HCT116 (cell line): ENCODE measurements around the gene THADA. TPM values are rescaled to one million over a fixed set of nuclear protein-coding genes. Genes with fewer than 3 reads are reported as not detected.

Source experiments
- ATAC-seq: fragments of 200-7000 bp; cut with Tn5 transposase; 2 replicates; pipeline ENCODE4 v1.9.1; 2020; ENCODE audit warnings: mild to moderate bottlenecking, moderate library complexity
- BruUV-seq: library from RNA; stranded (reverse); fragments of 400-500 nt; replicated peaks from 2 replicates; lab custom pipeline; 2021; lab: Mats Ljungman, UMichigan
- CTCF ChIA-PET: fragments of 300-600 bp; sonication (Branson Sonifier 250); formaldehyde crosslinking; loops from one replicate; lab custom pipeline; 2021; ENCODE audit warnings: antibody characterized with exemption; lab: Charles Lee
- POLR2A ChIA-PET: fragments of 300-600, 350-600 bp; sonication (Branson Sonifier 250); formaldehyde crosslinking; loops from one replicate; lab custom pipeline; 2021; ENCODE audit warnings: antibody characterized with exemption; lab: Charles Lee
- RAD21 ChIA-PET, 2 experiments: fragments of 300-600 bp; sonication (Branson Sonifier 250); formaldehyde crosslinking; loops; one replicate each; lab custom pipeline; 2023; ENCODE audit warnings: low total read pairs in 2 of 2; ENCODE audit not compliant: uncharacterized antibody in 2 of 2, unreplicated experiment in 2 of 2, low non-redundant PET in 1 of 2; lab: Charles Lee
- DNase-seq: peaks from one replicate; pipeline ENCODE4 v3.0.0-alpha.2; 2010; ENCODE audit warnings: low read depth, low spot score
- H2AFZ ChIP-seq: fragments of 200-600 bp; shearing (Covaris generic), sonication (generic); 2 replicates; pipeline ENCODE4 v1.6.1; 2017; ENCODE audit warnings: low read depth, mixed run types, mixed read lengths, antibody characterized with exemption, low read length; ENCODE audit not compliant: poor library complexity, severe bottlenecking
- H3K27ac ChIP-seq: 2 replicates; pipeline ENCODE4 v1.5.1; 2012; ENCODE audit warnings: low read depth, low read length
- H3K27me3 ChIP-seq: fragments of 200-600 bp; sonication (generic); 2 replicates; pipeline ENCODE4 v1.6.1; 2016; ENCODE audit warnings: mixed run types, low read length, mixed read lengths; ENCODE audit not compliant: insufficient read depth
- H3K36me3 ChIP-seq, 2 experiments: fragments of 200-500 bp in 1 of 2; fragments of 200-600 bp in 1 of 2; sonication (Bioruptor generic) in 1 of 2; sonication (generic) in 1 of 2; 2 replicates each; pipeline versions ENCODE4 v1.5.1 to v1.6.1; 2014 to 2016; ENCODE audit warnings: low read length in 2 of 2, inconsistent platforms in 1 of 2, mixed read lengths in 1 of 2, mixed run types in 1 of 2; ENCODE audit not compliant: insufficient read depth in 2 of 2, control insufficient read depth in 1 of 2
- H3K4me1 ChIP-seq, 2 experiments: fragments of 200-600 bp in 1 of 2; sonication (generic) in 1 of 2; 2 replicates each; pipeline versions ENCODE4 v1.5.1 to v1.6.1; 2012 to 2017; ENCODE audit warnings: low read length in 2 of 2, inconsistent platforms in 1 of 2, mild to moderate bottlenecking in 1 of 2, mixed read lengths in 1 of 2, mixed run types in 1 of 2, moderate library complexity in 1 of 2; ENCODE audit not compliant: insufficient read depth in 2 of 2, control insufficient read depth in 1 of 2
- H3K4me2 ChIP-seq: fragments of 200-600 bp; sonication (generic); 2 replicates; pipeline ENCODE4 v1.6.1; 2017; ENCODE audit warnings: mixed run types, low read length, mixed read lengths
- H3K4me3 ChIP-seq, 2 experiments: fragments of 200-600 bp in 1 of 2; sonication (generic) in 1 of 2; replicated peaks in 1 of 2; 2 replicates each; pipeline ENCODE4 v1.5.1; 2011 to 2016; ENCODE audit warnings: low read length in 2 of 2, control low read depth in 1 of 2, low read depth in 1 of 2, mild to moderate bottlenecking in 1 of 2, mixed read lengths in 1 of 2, mixed run types in 1 of 2
- H3K79me2 ChIP-seq: fragments of 200-600 bp; sonication (generic); 2 replicates; pipeline ENCODE4 v1.6.1; 2017; ENCODE audit warnings: mild to moderate bottlenecking, mixed run types, low read length, moderate library complexity, mixed read lengths; ENCODE audit not compliant: insufficient read depth
- H3K9ac ChIP-seq: fragments of 200-600 bp; sonication (generic); 2 replicates; pipeline ENCODE4 v1.6.1; 2016; ENCODE audit warnings: low read length, mixed read lengths
- H3K9me2 ChIP-seq: fragments of 200-600 bp; sonication (generic), shearing (Covaris generic); 2 replicates; pipeline ENCODE4 v1.6.1; 2017; ENCODE audit warnings: mixed run types, mild to moderate bottlenecking, moderate library complexity; ENCODE audit not compliant: insufficient read depth
- H3K9me3 ChIP-seq, 2 experiments: fragments of 200-500 bp in 1 of 2; fragments of 200-600 bp in 1 of 2; sonication (Bioruptor generic) in 1 of 2; sonication (generic) in 1 of 2; 2 replicates each; pipeline ENCODE4 v1.6.1; 2014 to 2017; ENCODE audit warnings: low read length in 2 of 2, mixed read lengths in 2 of 2, inconsistent platforms in 1 of 2, low read depth in 1 of 2, mild to moderate bottlenecking in 1 of 2, mixed run types in 1 of 2, moderate library complexity in 1 of 2; ENCODE audit not compliant: control insufficient read depth in 1 of 2, insufficient read depth in 1 of 2
- H4K20me1 ChIP-seq: fragments of 200-600 bp; sonication (generic), shearing (Covaris generic); 2 replicates; pipeline ENCODE4 v1.6.1; 2017; ENCODE audit warnings: mixed run types, mild to moderate bottlenecking, moderate library complexity; ENCODE audit not compliant: insufficient read depth
- CBX3 ChIP-seq: IDR thresholded peaks from 2 replicates; pipeline ENCODE4 v1.6.1; 2012; ENCODE audit warnings: low read depth
- EGR1 ChIP-seq: IDR thresholded peaks from 2 replicates; pipeline ENCODE4 v1.6.1; 2012; ENCODE audit warnings: low read depth
- EZH2 ChIP-seq: fragments of 200-600 bp; sonication (generic); IDR thresholded peaks from 2 replicates; pipeline ENCODE4 v1.6.1; 2017; ENCODE audit warnings: antibody characterized with exemption, mixed run types
- JUND ChIP-seq: IDR thresholded peaks from 2 replicates; pipeline ENCODE4 v1.6.1; 2012
- REST ChIP-seq: IDR thresholded peaks from 2 replicates; pipeline ENCODE4 v1.6.1; 2012; ENCODE audit warnings: low read depth
- SRF ChIP-seq: IDR thresholded peaks from 2 replicates; pipeline ENCODE4 v1.6.1; 2012; ENCODE audit warnings: low read depth
- ZNF274 ChIP-seq: fragments of 200-500 bp; sonication (Bioruptor generic); IDR thresholded peaks from 2 replicates; pipeline ENCODE4 v1.6.1; 2014; ENCODE audit warnings: mild to moderate bottlenecking, low read depth, low read length, inconsistent platforms
- intact Hi-C: fragments of 100-400 bp; cut with micrococcal nuclease; formaldehyde crosslinking; loops from 2 replicates; pipeline ENCODE4 v1.10.0; 2022
- total RNA-seq: library from RNA; stranded (reverse); gene quantifications from one replicate; pipeline ENCODE4 v1.2.1, GENCODE V29; 2021; ENCODE audit not compliant: unreplicated experiment

THADA gene
- total RNA-seq, 1 experiment from 2014 or later: 30.7 TPM

GRCh38 chr2:43251171-43251731, 344.6 kb downstream of the THADA start:
- no peak for ATAC-seq
- no peak overlapping the region for H3K4me3 ChIP-seq
- H3K9ac ChIP-seq: no peak overlapping the region
- H3K27ac ChIP-seq: 0 out of 2 replicates have a peak overlapping the region, but pooled peaks have one; percentile 0
- H3K9me2 ChIP-seq: no peaks in the 10 kb centered on the region
- intact Hi-C loops: no loop called here
- H3K79me2 ChIP-seq: no peaks in the 10 kb centered on the region
- ChIA-PET RAD21 (no interaction called here), CTCF (no interaction called here), POLR2A (interaction anchor here (0.8 kb wide), 1 partner anchor 25 kb away, joined by 3 read pairs; the partner anchor contains the start of gene ZFP36L2)
- peaks cover 19 to 25% of the 10 kb centered on the region in 2 experiments for H3K4me1 ChIP-seq
- no peak for DNase-seq
- no peaks in the 10 kb centered on the region for H3K9me3 ChIP-seq
- no TSS peak for BruUV-seq
- no peak overlapping the region for H3K4me2 ChIP-seq
- H4K20me1 ChIP-seq: no peaks in the 10 kb centered on the region
- no peak overlapping the region for H2AFZ ChIP-seq
- H3K27me3 ChIP-seq: no peaks in the 10 kb centered on the region
- no peaks in the 10 kb centered on the region for H3K36me3 ChIP-seq
- TF ChIP-seq ZNF274 (no peak), JUND (no peak), SRF (no peak), EZH2 (no peak), EGR1 (no peak), REST (no peak), CBX3 (no peak)
- TF ChIP-seq, all 23 proteins: peak for 0
